ENCODE data around the gene NAA15. TPM values are rescaled to one million over a fixed set of nuclear protein-coding genes. Genes with fewer than 3 reads are reported as not detected.

The NAA15 gene
- total and polyA plus RNA-seq, 3 donors from 2014 or later: 16.8 to 35.4 (median 33.9) TPM

Small RNAs within 50 kb of the gene (small RNA-seq; reads per million reads assigned to genes)
- gene RF01225 (0 reads per million in 2 donors), gene RNU6-1074P (0 reads per million in 2 donors), gene RNU6-1214P (0 reads per million in 2 donors)

Other genes starting within 250 kb of the NAA15 start
- 10 to 100 TPM; 52.0 to 53.6 TPM for gene ELF2, start 124.3 kb upstream of the NAA15 start, total RNA-seq
- gene ELF2, start 124.3 kb upstream of the NAA15 start, polyA plus RNA-seq (ENCODE audit: insufficient read depth, low read depth, low replicate concordance): 72.6 TPM
- 1 to 10 TPM; 2.3 to 3.1 TPM for gene MGARP, start 21.3 kb upstream of the NAA15 start, total RNA-seq
- 10.9 TPM for gene MGARP, start 21.3 kb upstream of the NAA15 start, polyA plus RNA-seq (ENCODE audit: insufficient read depth, low read depth, low replicate concordance)
- 100 to 1,000 TPM; 121 to 127 TPM for gene NDUFC1, start 972 bp downstream of the NAA15 start, total RNA-seq
- 201 TPM for gene NDUFC1, start 972 bp downstream of the NAA15 start, polyA plus RNA-seq (ENCODE audit: insufficient read depth, low read depth, low replicate concordance)
- gene RAB33B, start 152.6 kb downstream of the NAA15 start, total RNA-seq: 10 to 100 TPM; 10.9 to 12.1 TPM
- 8.8 TPM for gene RAB33B, start 152.6 kb downstream of the NAA15 start, polyA plus RNA-seq (ENCODE audit: insufficient read depth, low read depth, low replicate concordance)